WERI-Rb-1 (cell line): ENCODE data around the gene CDC42BPB.
"Not testable (repeated sequence)": the region's sequence is repeated elsewhere in the genome, so short reads cannot be mapped to it uniquely, and the experiment has no call there.

Experiments used
- DNase-seq: peaks from one replicate; pipeline ENCODE4 v3.0.0-alpha.2; 2020
- H3K27ac ChIP-seq: fragments of 250-450 bp; sonication (Bioruptor Pico); 2 replicates; pipeline ENCODE4 v1.5.1; 2020; ENCODE audit warnings: mild to moderate bottlenecking, moderate library complexity
- H3K27me3 ChIP-seq: fragments of 250-450 bp; sonication (Bioruptor Pico); 2 replicates; pipeline ENCODE4 v1.5.1; 2021; ENCODE audit warnings: mild to moderate bottlenecking, low read depth, moderate library complexity; ENCODE audit not compliant: insufficient read depth, severe bottlenecking
- H3K36me3 ChIP-seq: fragments of 250-450 bp; sonication (Bioruptor Pico); 2 replicates; pipeline ENCODE4 v1.5.1; 2020; ENCODE audit warnings: mild to moderate bottlenecking, moderate library complexity
- H3K4me3 ChIP-seq: 2 replicates; pipeline ENCODE4 v1.5.1; 2011; ENCODE audit warnings: low read depth, mild to moderate bottlenecking, control low read depth, low read length
- H3K9me3 ChIP-seq: fragments of 250-450 bp; sonication (Bioruptor Pico); 2 replicates; pipeline ENCODE4 v1.5.1; 2021; ENCODE audit warnings: mild to moderate bottlenecking, moderate library complexity; ENCODE audit not compliant: severe bottlenecking
- CTCF ChIP-seq: IDR thresholded peaks from 2 replicates; pipeline ENCODE4 v1.5.1; 2011; ENCODE audit warnings: low read depth, mild to moderate bottlenecking, control low read depth, inconsistent platforms, low read length

The CDC42BPB gene

GRCh38 chr14:102930138-102930752 is 127.1 kb downstream of the CDC42BPB start:
- H3K36me3 ChIP-seq: peaks cover 4% of the 10 kb centered on the region; the same call in 1 of the 2 replicates

GRCh38 chr14:102929241-102930137 is 127.9 kb downstream of the CDC42BPB start:
- no peak for DNase-seq
- H3K4me3 ChIP-seq: peak overlapping the region; percentile 49
- H3K27me3 ChIP-seq: peaks cover 14% of the 10 kb centered on the region
- no peak for TF ChIP-seq CTCF
- no peak overlapping the region for H3K27ac ChIP-seq
- no peaks in the 10 kb centered on the region for H3K9me3 ChIP-seq
- H3K36me3 ChIP-seq: peaks cover 4% of the 10 kb centered on the region; the same call in 1 of the 2 replicates

More at GRCh38 chr14:102930138-102930752, 127.1 kb downstream of the CDC42BPB start:
- no peak for TF ChIP-seq CTCF
- H3K27me3 ChIP-seq: peaks cover 14% of the 10 kb centered on the region
- peak; percentile 46 for DNase-seq
- H3K4me3 ChIP-seq: no peak overlapping the region; the same call in 1 of the 2 replicates
- H3K27ac ChIP-seq: no peak overlapping the region
- no peaks in the 10 kb centered on the region for H3K9me3 ChIP-seq

- TF ChIP-seq CTCF: no peak
- H3K36me3 ChIP-seq: peaks cover 4% of the 10 kb centered on the region; the same call in 1 of the 2 replicates
- H3K27ac ChIP-seq: no peak overlapping the region
- DNase-seq: peak; percentile 89
- H3K9me3 ChIP-seq: no peaks in the 10 kb centered on the region
- peak overlapping the region; percentile 49 for H3K4me3 ChIP-seq
- H3K27me3 ChIP-seq: peaks cover 14% of the 10 kb centered on the region
These were observed 128.7 kb downstream of the CDC42BPB start for GRCh38 chr14:102928412-102929240.

- H3K4me3 ChIP-seq: peak overlapping the region; percentile 49
- no peak for DNase-seq
- TF ChIP-seq CTCF: no peak
- peaks cover 14% of the 10 kb centered on the region for H3K27me3 ChIP-seq
- peaks cover under 1% of the 10 kb centered on the region; the same call in 1 of the 2 replicates for H3K36me3 ChIP-seq
- H3K27ac ChIP-seq: no peak overlapping the region
- H3K9me3 ChIP-seq: no peaks in the 10 kb centered on the region
These were observed 129.4 kb downstream of the CDC42BPB start for GRCh38 chr14:102927878-102928411.

- H3K9me3 ChIP-seq: no peaks in the 10 kb centered on the region
- no peak overlapping the region for H3K27ac ChIP-seq
- no peak overlapping the region for H3K4me3 ChIP-seq
- no peak for TF ChIP-seq CTCF
- no peaks in the 10 kb centered on the region for H3K36me3 ChIP-seq
- DNase-seq: no peak
- H3K27me3 ChIP-seq: peaks cover 14% of the 10 kb centered on the region
These were observed 129.9 kb downstream of the CDC42BPB start for GRCh38 chr14:102927346-102927877.

GRCh38 chr14:102926840-102927239 is 130.5 kb downstream of the CDC42BPB start:
- not testable (repeated sequence) for H3K9me3 ChIP-seq, H3K4me3 ChIP-seq, H3K27ac ChIP-seq, DNase-seq, H3K36me3 ChIP-seq
- peaks cover 14% of the 10 kb centered on the region for H3K27me3 ChIP-seq
